HG03457 (cell line): Measurements from ENCODE around the gene SLC30A4.
"Not testable (repeated sequence)": the region's sequence is repeated elsewhere in the genome, so short reads cannot be mapped to it uniquely, and the experiment has no call there.

Experiments
- ATAC-seq: cut with Tn5 transposase; IDR thresholded peaks from one replicate; pipeline ENCODE4 v1.9.1; 2021; ENCODE audit warnings: moderate number of reproducible peaks; ENCODE audit not compliant: unreplicated experiment

The SLC30A4 gene

DNA sequence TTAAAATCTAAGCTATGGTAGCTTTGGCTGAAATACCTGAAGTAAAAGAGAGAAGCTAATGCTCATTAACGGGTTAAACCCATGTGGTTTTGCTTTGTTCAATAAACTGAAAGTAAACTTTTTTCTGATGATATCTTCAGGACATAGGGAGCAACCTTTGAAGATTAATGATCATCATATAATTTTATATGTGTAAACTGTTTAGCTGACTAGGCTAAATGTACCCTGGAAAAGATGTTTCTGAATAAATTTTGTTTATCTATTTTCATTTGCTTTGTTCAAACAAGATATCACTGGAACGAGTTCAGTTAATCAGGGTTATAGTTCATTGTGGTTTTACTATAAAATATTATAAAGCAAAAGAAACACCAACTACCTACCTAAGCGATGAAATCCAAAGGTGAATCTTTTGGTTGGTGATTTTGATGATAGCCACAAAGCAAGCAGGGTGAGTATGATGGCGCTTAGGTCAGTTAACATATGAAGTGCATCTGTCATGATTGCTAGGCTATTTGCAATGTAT, 11.7 kb downstream of the SLC30A4 start:
- ATAC-seq, result no peak

DNA sequence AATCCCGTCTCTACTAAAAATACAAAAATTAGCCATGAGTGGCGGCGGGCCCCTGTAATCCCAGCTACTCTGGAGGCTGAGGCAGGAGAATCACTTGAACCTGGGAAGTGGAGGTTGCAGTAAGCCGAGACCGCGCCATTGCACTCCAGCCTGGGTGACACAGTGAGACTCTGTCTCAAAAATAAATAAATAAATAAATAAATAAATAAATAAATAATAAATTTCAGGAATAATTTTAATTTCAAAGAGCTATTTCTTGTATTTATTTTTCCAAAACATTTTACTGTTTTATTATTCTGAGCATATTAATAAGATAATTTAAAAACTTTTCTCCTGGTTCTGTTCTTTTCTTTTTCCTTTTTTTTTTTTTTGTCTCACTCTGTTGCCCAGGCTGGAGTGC, 15.4 kb downstream of the SLC30A4 start:
- ATAC-seq, result not testable (repeated sequence)

DNA sequence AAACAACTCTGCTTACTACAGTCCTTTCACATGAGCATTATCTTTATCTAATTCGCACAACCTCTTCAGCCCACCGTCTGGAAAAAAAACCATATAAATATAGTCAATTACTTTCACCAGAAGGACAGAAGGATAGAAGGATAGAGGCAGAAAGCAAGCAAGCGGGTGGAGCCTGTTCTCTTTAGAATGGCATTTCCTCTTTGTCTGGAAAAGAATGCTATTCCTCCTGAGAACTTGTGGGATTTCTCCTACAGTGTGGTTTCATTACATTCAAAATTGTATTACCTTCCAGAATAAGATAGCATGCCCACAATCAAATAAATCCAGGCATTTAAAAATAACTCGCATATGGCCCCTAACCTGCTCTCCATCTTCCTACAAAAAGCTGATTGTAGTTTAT, 23.1 kb downstream of the SLC30A4 start:
- ATAC-seq, result no peak

DNA sequence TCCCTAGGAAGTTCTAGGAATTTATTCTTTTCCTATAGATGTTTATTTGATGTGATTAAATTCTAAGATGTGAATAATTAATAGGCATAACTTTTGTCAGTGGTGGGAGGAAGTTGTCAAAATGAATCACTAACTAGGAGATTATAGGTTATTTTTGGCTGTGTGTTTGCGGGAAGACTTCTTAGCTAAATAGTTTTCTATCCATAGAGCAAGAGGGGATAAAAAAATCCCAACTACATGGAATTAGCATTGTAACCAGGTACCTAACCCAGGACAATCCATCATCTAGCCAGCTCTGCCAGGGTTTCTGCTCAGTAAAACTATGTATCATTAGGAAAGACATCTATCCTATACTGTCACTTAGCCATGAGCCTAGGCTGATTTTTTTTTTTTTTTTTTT, 23.9 kb downstream of the SLC30A4 start:
- ATAC-seq, result no peak

DNA sequence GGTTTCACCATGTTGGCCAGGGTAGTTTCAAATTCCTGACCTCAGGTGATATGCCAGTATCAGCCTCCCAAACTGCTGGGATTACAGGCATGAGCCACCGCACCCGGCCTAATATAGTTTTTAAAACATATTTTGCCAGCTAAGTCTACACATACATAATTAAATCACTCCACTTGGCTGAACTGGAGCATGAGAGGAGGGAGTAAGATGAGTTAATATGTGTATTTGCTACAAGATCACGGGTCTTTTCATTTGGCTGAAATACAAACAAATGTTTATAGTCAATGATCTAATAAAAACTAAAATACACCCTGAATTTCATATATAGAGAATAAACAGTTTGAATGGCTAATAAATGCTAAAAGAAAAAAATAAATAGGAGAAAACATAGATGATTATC, 25.3 kb downstream of the SLC30A4 start:
- no peak for ATAC-seq

DNA sequence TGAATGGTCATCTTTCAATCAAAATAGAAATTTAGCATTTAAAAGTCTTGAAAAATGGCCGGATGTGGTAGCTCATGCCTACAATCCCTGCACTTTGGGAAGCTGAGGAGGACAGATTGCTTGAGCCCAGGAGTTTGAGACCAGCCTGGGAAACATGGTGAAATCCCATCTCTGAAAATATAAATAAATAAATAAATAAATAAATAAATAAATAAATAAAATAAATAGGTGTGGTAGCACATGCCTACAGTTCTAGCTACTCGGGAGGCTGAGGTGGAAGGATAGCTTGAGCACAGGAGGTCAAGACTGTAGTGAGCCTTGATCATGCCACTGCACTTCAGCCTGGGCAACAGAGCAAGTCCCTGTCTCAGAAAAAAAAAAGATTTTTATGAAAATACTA, 25.9 kb downstream of the SLC30A4 start:
- no peak for ATAC-seq

DNA sequence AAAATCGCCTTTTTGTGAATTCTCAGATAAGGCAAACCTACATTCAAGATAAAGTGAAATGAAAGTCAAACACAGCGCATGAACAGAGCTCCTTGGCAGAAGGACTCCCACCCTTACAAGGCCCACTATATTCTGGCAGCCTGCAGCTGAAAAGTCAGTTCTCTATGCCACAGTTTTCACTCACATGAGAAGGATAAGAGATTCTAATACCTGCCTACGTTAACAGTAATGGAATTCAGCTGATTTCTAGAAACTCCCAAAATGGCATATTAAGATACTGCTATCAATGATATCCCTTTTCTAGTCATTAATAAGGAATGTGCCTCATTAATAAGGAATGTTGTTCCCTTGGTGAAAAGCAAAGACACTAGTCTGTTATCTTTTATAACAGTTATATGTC, 27.0 kb downstream of the SLC30A4 start:
- no peak for ATAC-seq

DNA sequence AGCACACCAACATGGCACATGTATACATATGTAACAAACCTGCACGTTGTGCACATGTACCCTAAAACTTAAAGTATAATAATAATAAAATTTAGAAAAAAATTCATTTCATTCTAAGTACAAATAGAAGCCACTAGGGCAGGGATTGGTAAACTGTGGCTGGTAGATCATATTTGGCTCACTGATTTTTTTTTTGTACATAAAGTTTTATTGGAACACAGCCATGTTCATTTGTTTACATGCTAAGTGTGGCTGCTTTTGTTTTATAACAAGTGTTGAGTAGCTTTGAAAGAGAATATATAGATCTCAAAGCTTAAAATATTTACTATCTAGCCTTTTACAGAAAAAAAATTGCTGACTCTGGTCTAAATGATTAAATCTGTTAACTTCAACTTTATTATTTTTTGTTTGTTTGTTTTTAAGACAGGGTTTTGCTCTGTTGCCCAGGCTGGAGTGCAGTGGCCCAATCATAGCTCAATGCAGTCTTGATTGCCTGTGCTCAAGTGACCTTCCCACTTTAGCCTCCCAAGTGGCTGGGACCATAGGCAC, 32.8 kb downstream of the SLC30A4 start:
- ATAC-seq, result no peak

DNA sequence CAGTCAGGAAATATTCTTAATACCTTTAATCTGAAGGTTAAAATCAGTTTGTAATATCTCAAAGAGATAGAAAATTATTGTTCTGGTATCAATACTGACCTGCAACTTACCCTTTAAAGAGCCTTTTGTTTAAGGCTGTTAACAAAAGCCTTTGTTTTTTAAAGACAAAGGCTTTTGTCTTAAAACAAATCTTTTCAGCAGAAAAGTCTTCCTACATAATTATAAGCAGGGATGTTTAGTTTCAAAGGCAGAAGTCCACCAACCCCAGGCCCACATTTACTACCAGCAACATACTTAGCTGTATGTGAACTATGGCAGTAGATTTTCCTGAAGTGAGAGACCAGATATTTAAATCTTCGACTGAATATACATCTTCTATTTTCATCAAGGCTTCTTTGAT, 36.2 kb downstream of the SLC30A4 start:
- no peak for ATAC-seq

DNA sequence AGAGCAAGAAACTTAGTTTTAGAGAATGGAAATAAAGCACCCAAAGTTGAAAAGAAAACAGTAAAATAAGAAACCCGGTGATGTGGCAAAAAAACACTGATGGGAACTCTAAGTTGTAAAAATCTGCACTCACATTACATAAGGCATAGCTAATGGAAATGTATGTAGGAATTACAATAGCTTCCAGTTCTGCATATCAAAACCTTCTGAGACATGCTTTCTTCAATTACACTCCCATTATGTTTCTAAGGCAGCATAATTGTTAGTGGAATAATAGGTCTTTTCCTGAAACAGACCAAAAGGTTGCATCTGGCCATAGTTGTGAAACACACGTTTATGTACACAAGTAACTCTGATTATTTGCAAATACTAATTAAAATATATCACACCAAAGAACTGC, 41.4 kb downstream of the SLC30A4 start:
- ATAC-seq, result no peak

DNA sequence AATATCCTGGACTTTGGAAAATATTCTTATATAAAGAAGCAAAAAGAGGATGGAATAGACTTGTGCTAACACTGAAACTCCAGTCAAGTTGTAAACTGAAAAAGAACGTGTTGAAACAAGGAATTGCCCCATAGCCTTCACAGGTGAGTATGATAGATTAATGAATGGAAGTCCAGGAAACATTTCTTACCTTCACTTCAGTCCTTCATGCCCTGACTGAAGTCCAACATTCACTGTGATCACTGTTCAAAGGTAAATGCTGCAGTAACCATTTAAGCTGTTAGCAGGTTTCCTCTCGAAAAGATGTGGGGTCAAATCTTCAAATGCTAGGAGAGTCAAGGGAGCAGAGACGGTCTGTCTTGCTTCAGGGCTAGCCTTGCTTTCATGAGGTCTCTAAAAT, 46.1 kb downstream of the SLC30A4 start:
- ATAC-seq, result no peak

DNA sequence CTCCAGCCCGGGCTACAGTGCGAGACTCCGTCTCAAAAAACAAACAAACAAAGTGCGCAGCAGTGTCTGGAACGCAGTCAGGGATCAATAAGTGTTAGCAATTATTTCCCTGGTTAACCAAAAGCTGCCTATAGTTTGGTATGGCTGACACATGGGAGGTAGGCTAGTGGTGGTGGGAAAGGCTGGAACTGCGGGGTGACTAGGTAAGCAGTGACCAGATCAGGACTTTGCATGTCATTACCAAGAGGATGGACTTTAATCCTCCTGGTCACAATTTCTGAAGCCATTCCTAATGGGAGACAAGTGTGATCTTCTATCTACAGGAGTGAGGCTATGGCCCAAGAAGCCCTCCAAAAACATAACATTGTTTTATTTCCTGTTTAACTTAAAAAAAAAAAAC, 47.8 kb downstream of the SLC30A4 start:
- ATAC-seq, result no peak

DNA sequence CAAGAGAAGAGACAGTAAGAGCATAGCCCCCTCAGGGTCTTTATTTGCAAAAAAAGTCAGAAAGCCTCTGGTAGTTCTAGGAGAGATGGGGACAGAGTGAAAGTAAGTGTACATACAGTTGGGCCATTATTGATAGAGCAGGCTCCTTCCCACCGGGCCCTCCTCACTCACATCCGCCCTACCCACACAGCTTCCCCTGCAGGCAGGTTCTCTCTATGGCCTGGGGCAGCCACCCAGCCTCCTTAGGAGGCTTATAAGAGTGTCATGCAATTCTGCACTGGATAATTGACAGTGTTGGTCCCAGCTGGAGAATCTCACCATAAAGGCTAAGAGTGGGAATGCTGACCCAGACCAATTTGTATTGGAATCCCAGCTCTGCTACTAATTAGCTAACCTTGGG, 49.5 kb downstream of the SLC30A4 start:
- no peak for ATAC-seq

DNA sequence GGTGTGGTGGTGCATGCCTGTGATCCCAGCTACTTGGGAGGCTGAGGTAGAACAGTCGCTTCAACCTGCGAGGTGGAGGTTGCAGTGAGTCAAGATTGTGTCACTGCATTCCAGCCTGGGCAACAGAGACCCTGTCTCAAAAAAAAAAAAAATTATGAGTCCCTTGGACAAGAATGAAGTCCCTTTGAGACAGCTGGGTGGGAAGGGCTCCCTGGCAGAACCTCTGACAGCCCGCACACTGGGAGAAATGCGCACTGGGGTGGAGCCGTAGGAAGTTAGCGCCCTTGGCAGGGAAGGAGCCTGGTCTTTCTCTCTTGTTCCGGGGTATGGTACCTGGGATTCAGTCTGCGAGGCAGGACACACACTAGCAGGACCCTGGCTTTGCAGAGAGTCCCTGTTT, 51.4 kb downstream of the SLC30A4 start:
- ATAC-seq, result no peak

DNA sequence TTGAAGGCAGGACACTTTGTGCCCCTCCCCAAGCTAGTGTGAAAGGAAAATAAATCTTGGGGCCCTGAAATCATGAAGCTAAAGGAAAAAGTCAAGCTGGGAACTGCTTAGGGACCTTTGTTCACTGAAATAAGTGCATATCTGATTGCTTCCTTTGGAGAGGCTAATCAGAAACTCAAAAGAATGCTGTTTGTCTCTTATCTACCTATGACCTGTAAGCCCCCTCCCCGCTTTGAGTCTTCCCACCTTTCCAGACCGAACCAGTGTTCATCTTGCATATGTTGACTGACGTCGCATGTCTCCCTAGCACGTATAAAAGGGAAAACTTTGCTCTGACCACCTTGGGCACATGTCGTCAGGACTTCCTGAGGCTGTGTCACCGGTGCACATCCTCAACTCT, 53.1 kb downstream of the SLC30A4 start:
- ATAC-seq, result no peak

DNA sequence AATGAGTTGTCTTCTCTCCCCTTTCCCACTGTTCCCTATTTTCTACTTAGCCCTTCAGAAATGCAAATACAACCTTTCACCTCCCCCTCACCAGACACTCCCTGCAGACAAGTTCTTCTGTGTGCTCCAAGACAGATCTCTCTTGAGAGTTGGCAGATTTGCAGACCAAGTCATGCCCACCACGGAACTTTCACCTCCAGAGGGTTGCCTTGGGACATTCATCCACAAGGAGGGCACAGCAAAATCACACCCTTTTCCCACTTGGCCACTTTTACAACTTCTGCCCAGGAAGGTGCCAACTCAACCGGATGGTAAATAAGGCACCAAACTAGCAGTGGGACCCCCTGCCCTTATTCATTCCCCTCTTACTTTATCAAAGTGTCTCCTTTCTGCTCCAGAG, 53.5 kb downstream of the SLC30A4 start:
- ATAC-seq, result no peak

DNA sequence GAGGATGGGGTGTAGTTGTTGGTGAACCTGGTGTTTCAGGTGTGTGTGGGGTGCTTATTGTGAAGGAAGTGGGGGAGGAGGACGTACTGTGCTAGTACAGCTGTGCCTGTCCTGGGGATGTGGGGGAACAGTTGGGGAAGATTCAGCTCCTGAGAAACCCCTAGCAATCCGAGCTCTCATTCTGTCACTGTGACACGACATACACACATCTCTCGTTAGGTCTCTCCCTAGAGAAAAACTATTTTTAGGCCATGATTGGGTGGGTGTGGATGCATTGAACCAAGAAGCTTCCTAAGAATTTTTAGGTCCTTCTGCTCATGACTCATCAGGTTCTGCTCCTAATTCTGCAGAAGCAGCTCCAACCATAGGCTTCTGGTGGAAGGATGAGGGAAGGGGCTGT, 54.3 kb downstream of the SLC30A4 start:
- ATAC-seq, result no peak

DNA sequence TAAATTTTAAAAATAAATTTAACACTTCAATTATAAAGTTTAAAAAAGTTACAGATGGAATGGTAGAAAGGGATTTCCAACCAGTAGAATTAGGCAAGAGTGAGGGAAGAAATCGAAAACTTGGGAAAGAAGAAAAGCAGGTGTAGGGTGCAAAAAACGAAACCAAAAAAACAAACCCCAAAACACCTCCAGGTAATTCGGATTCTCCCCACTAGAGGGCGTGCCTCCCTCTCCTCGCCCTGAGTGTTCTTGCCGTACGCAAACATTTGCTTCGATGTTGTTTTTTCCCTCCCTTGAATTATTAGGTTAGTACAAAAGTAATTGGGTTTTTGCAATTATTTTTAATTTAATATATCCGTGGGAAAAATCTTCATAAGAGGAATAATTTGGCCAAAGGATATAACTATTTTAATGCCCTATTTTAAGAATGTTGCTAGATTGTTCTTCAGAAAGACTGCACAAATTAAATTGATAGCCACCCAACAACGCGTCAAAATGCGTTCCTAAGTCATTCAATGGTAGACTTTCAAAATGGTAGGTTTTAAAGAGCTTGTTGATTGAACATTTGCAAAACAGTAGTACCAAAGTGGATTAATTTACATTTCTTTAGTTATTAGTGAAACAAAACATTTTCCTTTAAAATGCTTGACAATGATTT, 63.7 kb downstream of the SLC30A4 start:
- no peak for ATAC-seq

DNA sequence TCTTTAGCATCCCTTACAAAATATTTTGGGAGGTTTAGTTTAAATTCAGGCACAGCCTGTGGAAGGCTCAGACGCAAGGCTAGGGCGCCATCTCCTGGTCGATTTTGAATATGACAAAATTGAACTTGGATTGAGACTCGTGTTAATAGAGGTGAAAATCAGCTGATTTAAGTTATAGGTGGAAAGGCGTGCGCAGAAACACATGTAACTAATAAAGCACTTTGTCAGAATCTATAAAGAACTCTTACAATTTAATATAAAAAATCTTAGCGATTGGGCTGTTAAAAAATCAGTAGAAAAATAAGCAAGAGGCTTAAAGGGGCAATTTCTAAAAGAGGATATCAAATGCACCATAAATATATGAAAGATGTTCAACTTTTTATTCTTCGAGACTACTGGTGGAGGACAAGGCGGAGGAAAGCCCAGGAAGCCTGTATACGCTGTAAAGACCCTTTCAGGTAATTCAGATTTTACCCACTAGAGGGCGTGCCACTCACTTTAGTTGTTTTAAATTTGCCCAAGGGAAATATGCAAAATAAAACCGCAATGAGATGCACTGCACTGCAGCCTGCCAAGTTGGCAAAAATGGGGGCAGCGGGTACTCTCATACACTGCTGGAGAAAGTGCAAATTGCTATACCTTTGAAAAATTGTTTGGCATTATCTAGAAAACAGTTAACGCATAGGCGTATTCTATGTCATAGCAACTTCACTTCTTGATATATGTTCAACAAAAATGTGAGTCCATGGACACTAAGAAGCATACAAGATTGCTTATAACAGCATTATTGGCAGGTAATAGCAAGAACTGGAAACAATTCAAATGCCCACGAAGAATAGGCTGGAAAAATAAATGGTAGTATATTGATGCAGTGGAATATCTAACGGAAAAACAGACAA, 64.7 kb downstream of the SLC30A4 start:
- no peak for ATAC-seq

DNA sequence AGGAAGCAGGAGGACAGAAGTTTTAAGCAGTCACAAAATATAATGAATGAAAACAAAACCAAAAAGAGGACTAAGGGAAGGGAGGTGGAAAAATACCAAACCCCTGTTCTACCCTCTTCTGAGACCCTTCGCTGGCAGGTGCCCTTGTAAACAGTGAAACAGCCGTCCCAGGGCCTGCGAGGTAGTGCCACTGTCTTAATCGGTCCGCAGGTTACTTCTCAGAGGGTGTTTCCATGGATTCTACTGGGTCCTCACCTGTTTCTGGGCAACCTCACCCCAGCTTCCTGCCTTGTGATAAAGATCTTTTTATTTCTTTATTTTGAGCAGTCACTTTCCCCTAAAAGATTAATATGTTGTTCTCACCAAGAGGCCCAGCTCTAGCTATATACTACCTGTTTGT, 65.3 kb downstream of the SLC30A4 start:
- no peak for ATAC-seq

DNA sequence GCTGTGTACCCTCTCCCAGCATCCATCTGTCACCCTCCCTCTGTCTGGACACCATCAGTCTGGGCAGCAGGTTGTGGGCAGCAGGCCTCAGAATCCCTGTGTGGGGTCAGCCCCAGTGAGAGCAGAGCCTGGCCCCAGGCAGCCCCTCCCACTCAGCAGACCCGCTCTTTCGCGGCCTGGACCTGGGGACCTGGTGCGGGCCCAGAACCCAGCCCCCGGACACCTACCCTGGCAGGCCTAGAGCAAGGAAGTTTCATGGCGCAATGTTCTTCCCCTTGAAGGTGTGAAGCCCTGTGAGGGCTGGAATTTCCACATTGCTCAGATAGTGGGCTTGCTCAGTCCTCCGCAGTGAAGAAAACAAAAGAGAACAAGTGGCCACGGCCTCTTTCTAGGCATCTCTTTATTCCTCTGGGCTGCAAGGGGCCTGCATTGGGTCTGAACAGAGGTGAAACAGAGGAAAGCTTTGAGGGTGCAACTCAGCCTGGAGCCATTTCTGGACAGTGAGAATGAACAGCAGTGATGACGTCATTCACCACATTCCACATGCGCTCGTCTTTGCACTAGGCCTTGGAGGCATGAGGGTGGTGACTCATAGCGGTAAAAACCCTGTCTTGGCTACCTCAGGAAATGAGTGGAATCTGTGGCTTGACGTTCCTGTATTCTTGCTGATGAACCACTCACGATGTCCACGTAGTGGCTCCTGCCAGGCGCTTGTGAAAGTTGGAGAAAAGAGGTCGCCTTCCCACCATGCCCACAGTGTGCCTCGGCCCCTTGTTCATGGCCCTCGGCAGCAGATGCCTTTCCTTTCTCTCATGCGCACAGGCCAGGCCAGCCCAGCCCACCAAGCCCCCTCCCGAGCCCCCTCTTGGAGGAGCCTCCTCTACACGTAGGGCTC, 66.1 kb downstream of the SLC30A4 start:
- ATAC-seq, result no peak
